ENCODE results near the gene AFG1L.
"Not testable (repeated sequence)": the region's sequence is repeated elsewhere in the genome, so short reads cannot be mapped to it uniquely, and the experiment has no call there.

Gene AFG1L

DNA sequence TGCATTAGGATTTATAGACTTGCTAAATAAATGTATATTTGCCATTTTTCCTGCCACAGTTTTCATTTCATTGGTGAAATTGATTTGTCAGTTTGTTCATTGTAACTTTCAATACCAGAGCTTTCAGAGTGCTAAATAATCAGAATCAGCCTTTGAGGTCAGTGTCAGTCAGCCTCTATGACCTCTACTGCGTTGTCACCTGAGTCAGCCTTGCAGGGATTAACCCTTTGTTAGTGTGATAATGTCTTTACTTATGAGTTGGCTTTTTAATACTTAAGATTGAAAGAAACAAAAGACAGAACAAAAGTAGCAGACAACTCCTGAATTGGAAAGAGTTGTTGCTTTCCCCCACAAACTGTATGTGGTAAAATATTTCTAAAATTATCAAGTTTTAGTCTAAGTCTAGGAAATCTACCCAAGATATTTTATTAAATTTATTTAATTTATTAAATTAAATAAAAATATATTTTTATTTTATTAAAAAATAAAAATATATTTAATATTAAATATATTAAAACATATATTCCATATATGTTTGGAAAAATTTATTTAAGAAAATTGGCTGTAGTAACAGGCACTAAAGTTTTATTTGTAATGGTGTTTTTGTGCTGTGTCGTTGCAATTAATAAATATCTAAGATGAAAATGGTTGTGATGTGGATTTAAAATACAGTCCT is 125.2 kb downstream of the AFG1L start:
- no peak for DNase-seq

- DNase-seq: no peak
Observed at GRCh38 chr6:108421366-108421765, 126.5 kb downstream of the AFG1L start.

- DNase-seq: no peak
Observed at GRCh38 chr6:108423982-108424705, 129.3 kb downstream of the AFG1L start.

GRCh38 chr6:108425428-108425827 is 130.6 kb downstream of the AFG1L start:
- no peak for DNase-seq

GRCh38 chr6:108432143-108432542 is 137.3 kb downstream of the AFG1L start:
- no peak for DNase-seq

GRCh38 chr6:108432792-108433191 is 137.9 kb downstream of the AFG1L start:
- DNase-seq: no peak

- DNase-seq: no peak
Observed at GRCh38 chr6:108434222-108434621, 139.4 kb downstream of the AFG1L start.

DNA sequence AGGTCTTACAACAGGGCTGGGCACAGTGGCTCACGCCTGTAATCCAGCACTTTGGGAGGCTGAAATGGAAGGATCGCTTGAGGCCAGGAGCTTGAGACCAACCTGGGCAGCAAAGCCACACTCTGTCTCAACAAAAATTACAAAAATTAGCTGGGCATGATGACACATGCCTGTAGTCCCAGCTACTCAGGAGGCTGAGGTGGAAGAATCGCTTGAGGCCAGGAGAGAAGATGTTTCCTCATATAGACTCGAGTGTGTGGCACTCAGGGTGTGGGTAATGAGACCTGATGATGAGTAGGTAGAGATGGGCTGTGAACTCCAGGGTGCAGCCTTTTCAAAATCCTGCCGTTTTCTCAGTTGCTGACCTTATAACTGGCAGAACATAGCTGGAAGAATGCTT is 140.5 kb downstream of the AFG1L start:
- DNase-seq: no peak

DNA sequence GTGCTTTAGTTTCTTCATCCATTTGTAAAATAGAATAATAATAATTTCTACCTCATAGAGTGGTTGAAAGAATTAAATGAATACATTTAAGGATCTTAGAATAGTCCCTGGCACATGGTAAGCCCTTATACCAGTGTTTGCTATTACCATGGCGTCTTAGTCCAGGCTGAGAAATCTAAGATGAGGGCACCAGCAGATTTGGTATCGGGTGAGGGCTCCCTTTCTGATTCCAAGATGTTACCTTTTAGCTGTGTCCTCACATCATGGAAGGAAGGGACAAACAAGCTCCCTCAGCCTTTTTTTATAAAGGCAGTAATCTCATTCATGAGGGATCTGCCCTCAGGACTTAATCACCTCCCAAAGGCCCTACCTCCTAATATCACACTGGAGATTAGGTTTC is 141.9 kb downstream of the AFG1L start:
- no peak for DNase-seq

DNA sequence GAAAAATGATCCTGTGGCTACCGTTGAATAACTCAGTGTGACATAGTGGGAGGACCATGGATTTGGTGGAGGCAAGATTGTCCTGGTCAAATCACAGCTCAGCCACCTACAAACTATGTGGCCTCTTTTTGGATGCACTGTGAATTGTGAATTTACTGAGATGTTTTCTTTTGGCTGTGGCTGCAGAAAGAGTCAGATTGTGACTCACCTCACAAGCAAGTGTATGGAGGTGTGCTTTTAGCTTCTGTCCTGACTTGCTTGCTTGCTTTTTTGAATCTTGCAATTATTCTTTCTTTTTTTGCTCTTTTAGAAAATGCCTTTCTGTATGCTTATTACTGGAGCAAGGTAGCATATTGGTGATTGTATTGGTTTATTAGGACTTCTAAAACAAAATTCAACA is 143.0 kb downstream of the AFG1L start:
- DNase-seq: no peak

DNA sequence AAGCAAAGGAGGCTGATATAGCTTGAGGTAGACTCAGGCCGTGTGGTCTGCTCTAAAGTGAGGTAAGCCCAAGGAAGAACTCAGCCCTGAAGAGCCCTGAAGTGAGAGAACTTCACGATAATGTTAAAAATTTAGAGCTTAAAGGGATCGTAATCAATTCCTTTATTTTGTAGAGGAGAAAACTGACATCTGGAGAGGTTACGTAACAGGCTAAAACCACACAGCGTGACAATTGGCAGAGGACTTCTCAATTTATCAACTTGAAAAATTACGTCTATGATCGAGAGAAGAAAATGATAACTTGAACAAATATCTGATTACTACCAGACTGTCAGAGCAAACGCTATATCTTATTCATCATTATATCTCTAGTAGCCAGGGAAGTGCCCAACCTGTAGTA is 144.1 kb downstream of the AFG1L start:
- DNase-seq: no peak

DNA sequence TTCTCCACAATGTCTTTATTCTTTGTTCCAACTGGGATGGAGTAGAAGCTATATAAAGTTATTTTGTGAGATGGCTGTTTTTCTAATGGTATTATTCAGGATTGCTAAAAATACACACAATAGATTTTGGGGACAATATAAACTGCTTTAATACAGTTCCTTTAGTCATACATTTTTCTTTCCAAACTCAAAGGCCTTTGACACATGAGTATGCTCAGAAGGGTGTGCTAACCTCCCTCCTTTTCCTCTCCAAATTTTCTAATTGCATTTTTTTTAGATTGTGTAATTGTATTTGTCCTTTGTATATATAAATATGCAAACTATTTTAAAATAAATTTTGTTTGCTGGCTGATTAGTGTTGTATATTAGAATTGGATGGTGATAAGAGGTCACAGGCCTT is 146.3 kb downstream of the AFG1L start:
- DNase-seq: no peak

DNA sequence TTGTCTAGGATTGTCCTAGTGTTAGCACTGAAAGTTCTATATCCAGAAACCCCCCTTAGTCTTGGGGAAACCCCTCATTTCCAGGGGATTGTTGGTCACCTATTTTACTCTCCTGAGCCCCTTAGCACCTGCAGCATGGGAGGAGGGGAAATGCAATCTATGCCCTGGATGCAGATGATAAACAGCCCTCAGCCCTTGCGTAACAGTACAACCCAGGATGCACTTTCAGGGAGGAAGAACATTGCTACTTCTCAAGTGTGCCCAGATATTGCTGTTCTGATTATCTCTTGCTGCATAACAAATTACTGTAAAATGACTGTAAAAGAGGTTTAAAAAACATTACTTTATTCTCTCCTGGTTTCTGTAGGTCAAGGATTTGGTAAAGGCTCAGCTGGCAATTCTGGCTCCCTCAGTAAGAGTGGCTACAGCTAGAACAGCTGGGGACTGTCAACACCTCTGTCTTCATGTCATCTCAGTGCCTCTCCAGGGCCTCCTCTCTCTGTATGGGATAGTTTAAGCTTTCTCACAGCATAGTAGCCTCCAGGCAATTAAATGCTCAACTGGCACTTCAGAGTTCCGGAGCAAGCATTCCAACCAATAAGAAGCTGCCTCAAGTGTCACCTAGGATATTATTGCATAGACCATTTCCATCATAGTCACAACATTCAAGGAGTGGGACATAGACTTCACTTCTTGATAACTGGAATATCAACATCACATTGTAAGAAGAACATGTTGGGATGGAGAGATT is 148.1 kb downstream of the AFG1L start:
- no peak for DNase-seq

DNA sequence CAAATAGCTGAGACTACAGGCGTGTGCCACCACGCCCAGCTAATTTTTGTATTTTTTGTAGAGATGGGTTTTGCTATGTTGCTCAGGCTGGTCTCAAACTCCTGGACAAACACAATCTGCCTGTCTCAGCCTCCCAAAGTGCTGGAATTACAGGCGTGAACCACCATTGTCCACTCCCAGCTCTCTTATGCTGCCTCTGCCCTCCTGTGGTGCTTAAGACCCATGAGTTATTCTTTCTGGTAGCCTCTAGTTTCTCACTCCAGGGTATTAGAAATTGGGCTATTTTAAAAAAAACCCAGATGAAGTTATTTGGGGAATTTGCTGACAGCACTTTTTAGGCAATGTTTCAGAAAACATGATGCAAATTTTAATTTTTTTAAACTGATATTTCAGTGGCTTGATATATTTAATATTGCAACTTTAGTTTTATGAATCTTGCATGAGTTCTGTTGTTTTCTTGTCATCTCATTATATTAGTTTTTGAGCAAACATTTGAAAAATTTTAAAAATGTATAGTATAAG is 151.8 kb downstream of the AFG1L start:
- no peak for DNase-seq

- DNase-seq: no peak
Observed at GRCh38 chr6:108448481-108448880, 153.6 kb downstream of the AFG1L start.

DNA sequence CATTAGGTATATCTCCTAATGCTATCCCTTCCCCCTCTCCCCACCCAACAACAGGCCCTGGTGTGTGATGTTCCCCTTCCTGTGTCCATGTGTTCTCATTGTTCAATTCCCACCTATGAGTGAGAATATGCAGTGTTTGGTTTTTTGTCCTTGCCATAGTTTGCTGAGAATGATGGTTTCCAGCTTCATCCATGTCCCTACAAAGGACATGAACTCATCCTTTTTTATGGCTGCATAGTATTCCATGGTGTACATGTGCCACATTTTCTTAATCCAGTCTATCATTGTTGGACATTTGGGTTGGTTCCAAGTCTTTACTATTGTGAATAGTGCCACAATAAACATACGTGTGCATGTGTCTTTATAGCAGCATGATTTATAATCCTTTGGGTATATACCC is 154.9 kb downstream of the AFG1L start:
- not testable (repeated sequence) for DNase-seq

GRCh38 chr6:108451816-108452215 is 157.0 kb downstream of the AFG1L start:
- no peak for DNase-seq

DNA sequence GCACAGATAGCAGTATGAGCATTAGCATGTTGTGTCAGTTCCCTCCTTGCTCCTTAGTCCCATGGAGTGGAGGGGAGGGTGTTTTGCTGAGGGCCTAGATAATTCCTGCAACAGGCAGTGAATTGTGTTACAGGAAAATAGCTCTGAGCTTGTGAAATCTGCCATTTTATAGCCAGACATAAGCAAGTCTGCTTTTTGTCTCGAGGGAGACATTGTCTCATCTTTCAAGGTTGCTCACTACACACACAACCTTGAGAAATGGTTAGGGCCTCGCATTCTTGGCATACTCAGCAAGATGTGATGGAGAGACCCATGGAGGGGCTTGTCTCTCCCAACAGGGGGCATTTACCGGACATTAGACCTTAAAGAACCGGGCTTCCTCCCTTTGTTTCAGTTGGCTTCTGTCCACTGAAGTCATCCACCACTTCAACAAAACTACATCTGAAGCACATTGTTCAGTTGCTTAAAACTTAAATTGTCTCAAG is 157.9 kb downstream of the AFG1L start:
- DNase-seq: no peak

GRCh38 chr6:108453601-108454185 is 158.8 kb downstream of the AFG1L start:
- DNase-seq: no peak

DNA sequence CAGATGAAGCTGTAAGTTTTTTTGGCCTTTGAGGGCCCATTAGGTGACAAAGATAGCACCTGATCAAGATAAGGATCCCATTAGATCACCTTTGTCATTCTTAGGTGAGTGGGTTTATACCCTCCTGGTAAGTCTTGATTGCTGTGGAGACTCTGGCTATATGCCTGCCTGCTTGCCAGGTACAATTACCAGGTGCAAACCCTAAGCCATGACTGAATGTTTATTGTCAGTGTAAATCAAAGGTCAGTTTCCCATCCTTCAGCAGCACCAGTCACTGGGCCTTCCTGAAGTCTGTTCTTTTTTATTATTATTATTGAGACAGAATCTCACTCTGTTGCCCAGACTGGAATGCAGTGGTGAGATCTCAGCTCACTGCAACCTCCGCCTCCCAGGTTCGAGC is 159.5 kb downstream of the AFG1L start:
- no peak for DNase-seq

- DNase-seq: no peak
Observed at GRCh38 chr6:108455688-108456087, 160.8 kb downstream of the AFG1L start.

GRCh38 chr6:108463784-108464183 is 168.9 kb downstream of the AFG1L start:
- no peak for DNase-seq

- DNase-seq: no peak
Observed at GRCh38 chr6:108464418-108465097, 169.7 kb downstream of the AFG1L start.
